ENCODE data around the gene AP3S1.

GRCh38 chr5:115801984-115802383, 39.8 kb upstream of the AP3S1 start:
- TF ChIP-seq POLR2A (IDR thresholded peaks at IDR 0.05) (no peak), CTCF (IDR thresholded peaks at IDR 0.05) (no peak)
